GM19193 (cell line): Measurements from ENCODE around the gene OSBPL5.

Experiments used
- POLR2A ChIP-seq: IDR thresholded peaks from 4 replicates; pipeline ENCODE4 v1.6.1; 2011; ENCODE audit not compliant: insufficient read depth, insufficient read length; ENCODE audit errors: extremely low read depth

Gene OSBPL5

DNA sequence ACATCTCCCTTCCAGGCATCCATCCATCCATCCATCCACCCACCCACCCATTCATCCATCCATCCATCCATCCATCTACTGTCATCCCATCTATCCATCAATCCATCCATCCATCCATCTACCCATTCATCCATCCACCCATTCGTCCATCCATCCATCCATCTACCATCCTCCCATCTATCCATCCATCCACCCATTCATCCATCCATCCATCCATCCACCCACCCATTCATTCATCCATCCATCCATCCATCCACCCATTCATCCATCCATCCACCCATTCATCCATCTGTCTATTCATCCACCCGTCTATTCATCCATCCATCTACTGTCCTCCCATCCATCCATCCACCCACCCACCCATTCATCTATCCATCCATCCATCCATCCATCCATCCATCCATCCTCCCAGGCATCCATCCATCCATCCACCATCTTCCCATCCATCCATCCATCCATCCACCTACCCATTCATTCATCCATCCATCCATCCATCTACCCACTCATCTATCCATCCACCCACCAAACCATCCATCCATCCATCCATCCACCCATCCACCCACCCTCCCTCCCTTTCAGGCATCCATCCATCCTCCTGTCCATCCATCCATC lies 33.7 kb downstream of the OSBPL5 start:
- TF ChIP-seq POLR2A: no peak

- TF ChIP-seq POLR2A: no peak
Measured at GRCh38 chr11:3130269-3131071, 34.6 kb downstream of the OSBPL5 start.

- TF ChIP-seq POLR2A: no peak
Measured at GRCh38 chr11:3129591-3130268, 35.4 kb downstream of the OSBPL5 start.

DNA sequence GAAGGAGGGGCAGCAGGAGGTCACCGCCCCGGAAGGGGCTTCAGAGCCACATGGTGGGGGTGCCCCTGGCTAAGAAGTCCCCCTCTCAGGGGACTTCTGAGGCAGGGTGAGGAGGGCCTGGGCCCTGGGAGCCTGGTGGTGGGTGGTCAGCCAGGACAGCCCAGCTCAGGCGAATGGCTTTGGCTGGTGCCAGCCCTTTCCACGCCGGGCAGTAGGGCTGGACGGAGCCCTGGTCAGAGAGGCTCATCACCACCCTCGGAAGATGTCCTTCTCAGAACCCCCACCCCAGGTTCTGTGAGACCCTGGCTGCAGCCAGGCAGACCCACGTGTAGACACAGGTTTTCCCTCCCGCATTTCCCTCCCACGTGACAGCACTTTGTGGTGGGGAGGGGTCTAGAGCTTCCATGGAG lies 35.9 kb downstream of the OSBPL5 start:
- no peak for TF ChIP-seq POLR2A

DNA sequence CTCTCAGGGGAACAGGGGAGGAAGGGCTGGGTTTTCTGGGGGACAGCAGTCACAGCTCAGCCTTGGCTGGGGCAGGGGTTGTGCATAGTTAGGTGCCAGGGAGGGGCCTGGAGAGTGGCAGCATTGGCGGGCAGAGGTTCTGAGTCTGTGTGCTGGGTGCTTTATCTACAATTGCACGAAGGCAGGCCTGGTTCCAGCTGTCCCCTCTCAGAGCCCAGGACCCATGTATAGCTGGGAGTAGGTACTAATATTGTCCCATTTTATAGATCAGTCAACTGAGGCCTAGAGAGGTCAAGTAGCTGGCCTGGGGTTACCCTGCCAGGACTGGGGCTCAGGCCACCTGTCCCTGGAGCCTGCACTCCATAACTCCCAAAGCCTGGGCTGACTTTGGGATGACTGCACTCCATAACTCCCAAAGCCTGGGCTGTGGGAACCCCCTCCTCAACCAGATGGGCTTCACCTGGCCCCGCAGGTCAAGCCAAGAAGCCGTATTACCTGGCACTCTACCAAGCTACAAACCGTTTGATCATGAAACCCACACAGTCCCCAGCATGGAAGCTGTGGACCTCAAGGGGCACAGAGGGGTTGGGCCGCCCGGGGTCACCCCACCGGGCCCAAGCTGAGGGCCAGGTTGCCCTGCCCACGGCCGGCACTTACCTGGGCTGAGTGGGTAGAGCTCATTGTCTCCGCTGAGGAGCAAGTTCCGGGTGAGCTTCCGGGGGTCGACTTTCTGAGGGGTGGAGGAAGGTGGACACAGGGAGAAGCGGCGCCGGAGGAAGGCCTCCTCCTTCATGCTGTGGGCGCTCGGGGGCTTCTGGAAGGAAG lies 36.5 kb downstream of the OSBPL5 start:
- TF ChIP-seq POLR2A: no peak

DNA sequence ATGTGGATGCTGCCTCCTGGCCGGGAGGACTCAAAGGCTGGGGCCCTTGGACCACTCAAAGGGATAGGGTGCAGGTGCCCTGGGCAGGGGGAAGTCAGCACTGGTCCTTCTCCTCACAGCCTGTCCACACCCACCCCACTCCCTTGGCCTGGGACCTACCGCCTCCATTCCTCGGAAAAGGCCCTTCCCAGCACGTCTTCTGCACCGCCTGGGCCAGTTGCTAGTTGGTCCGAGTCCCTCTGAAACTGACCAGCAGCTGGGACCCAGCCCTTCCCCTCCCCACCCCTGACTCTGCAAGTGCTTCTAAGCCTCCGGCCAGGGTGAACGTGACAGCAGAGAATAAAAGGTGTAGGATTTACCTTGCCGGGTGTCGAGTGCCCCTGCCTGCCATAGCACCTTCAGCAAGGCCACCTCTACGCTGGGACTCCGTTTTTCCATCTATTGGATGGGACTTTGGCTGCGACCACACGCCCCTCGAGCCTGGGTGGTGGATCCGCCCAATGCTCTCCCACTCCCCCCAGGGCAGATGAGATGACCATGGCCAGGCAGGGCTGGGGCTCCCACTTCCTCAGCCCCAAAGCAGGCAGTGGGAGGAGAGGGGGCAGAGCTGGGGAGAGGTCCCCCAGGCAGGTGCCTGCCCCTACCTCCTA lies 37.3 kb downstream of the OSBPL5 start:
- no peak for TF ChIP-seq POLR2A

DNA sequence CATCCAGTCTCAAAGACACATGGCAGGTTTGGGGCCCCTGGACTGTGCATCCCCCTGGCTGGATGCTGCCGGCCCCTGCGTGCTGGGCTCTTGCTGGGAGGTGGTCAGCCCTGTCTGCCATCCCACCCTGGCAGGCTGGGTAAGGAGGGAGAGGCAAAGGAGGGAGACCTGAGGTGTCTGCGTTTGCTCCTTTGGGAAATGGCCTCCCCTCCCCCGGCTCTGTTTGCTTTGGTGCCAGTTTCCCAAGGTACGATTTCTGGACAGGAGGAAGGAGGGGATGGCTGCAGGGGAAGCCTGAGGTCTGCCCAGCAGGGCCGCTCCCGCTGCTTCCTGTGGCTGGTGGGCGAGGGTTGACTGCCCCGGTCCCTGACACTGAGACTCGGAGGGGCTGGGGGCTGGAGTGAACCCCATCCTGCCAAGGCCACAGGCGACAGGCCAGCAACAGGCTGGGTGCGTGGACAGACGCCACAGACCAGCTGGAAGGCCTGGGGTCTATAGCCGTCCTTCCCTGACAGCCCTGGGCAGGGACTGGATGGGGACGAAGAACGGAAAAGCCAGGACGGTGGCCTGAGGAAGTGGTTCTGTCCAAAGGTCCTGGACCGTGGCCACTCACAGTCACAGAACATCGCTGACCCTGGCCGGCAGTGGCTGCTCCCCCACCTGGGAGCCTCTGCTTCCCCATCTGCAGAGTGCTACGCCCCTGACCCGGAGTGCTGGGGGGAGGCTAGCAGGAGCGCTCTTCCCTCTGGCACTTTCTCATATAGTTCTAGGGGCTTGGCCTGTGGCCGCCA lies 38.0 kb downstream of the OSBPL5 start:
- no peak for TF ChIP-seq POLR2A

- no peak for TF ChIP-seq POLR2A
Measured at GRCh38 chr11:3126207-3126865, 38.8 kb downstream of the OSBPL5 start.

DNA sequence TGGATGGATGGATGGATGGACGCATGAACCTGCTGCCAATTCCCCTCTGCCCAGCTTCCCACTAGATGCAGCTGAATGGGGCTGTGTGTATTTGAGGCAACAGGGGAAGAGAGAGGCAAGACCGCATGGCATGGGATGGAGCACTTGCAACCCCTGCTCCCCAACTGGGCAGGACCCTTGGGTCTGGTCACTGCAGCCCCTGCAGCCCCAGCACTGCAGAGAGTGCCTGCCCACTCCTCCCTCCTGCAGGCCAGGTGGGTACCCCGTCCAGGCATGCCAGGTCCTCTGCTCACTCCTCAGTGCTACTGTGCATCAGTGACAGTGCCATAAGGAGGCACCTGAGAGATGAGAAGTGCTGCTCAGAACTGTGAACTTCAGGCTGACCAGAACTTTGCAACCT lies 40.3 kb downstream of the OSBPL5 start:
- TF ChIP-seq POLR2A: no peak

- TF ChIP-seq POLR2A: no peak
Measured at GRCh38 chr11:3123761-3124733, 41.1 kb downstream of the OSBPL5 start.

GRCh38 chr11:3123305-3123704 lies 41.8 kb downstream of the OSBPL5 start:
- no peak for TF ChIP-seq POLR2A

DNA sequence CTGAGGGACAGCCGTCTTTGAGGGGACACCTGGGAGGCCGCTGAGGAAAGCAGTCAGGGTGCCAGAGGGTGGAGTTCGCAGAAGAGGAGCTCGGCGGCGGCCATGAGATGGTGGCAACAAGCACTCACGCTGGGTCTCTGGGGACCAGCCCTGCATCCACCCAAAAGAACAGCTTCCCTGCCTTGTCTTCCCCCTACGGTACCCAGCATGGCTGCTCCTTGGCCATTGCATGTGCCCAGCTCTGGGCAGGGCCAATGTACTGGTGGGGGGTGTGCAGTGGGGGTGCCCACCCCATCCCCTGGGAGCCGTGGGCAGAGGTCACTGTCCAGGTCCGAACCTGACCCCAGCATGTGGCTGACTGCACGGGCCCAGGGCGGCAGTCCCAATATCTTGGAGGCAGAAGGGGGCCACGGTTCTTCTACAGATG lies 42.3 kb downstream of the OSBPL5 start:
- TF ChIP-seq POLR2A: no peak

DNA sequence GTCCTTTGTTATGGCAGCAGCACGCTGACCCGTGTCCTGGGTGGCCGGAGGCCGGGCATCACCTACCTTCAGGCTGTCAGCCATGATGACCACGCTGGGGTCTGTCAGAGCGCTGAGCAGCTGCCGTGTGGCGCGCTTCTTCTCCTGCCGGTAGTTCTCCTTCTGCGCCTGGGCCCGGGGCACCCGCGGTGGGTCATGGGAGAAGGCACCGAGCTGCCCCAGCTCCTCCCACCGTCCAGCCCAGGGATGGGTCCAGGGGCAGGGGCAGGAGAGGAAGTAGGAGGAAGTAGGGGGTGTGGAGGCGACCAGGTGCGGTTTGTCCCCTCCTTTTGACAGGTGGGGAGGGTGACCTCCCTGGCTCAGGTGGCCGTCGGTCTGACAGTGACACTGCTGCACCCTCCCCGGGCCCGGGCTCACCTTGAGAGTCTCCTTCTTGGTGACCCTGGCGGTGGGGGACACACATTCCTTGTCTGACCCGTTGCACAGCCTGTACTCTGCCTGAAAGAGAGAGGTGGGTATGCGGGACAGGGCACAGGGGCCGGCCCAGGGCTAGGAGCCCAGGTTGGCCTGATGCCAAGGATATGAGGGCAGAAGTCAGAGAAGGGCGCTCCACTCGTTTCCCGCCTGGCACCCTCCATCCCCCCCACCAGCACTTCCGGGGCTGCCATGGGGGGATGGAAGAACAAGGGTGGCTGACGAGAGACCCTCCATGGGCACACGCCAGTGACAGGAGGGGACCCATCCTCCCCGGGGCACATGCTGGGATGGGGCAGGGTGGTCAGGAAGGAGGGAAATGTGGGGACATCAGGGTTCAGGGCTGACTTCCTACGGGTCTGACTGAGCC lies 43.0 kb downstream of the OSBPL5 start:
- TF ChIP-seq POLR2A: no peak
